NCI-H510A (cell line): Measurements from ENCODE around the gene HES6.

Experiments used
- DNase-seq: peaks from one replicate; lab custom pipeline; 2025; lab: John Stamatoyannopoulos, UW

Gene HES6

DNA sequence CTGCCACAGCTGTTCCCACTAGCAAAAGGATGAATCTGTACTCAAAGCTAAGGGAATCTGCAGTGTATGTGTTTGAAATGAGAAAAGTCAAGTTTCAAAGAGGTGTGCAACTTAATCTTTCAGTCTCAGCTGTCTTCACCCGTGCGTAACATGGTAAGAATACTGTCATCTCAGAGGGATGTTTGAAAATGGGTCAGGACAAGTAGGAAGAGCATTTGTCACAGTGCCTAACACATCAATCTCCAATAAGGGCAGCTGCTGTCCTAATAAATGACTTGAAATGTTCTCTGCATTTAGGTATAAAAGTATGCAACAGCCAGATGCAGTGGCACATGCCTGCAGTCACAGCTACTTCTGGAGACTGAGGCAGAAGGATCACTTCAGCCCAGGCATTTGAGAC, 49.4 kb downstream of the HES6 start:
- DNase-seq: no peak
